C1 segment of cervical spinal cord (tissue), 14 donors: ENCODE data around the gene FSCN2.
A peak's percentile ranks its signal among the peaks of the same experiment; 100 is the strongest.

Experiments
- DNase-seq, 14 donors: peaks; one replicate each; lab custom pipeline; 2025; lab: John Stamatoyannopoulos, UW

Gene FSCN2

DNA sequence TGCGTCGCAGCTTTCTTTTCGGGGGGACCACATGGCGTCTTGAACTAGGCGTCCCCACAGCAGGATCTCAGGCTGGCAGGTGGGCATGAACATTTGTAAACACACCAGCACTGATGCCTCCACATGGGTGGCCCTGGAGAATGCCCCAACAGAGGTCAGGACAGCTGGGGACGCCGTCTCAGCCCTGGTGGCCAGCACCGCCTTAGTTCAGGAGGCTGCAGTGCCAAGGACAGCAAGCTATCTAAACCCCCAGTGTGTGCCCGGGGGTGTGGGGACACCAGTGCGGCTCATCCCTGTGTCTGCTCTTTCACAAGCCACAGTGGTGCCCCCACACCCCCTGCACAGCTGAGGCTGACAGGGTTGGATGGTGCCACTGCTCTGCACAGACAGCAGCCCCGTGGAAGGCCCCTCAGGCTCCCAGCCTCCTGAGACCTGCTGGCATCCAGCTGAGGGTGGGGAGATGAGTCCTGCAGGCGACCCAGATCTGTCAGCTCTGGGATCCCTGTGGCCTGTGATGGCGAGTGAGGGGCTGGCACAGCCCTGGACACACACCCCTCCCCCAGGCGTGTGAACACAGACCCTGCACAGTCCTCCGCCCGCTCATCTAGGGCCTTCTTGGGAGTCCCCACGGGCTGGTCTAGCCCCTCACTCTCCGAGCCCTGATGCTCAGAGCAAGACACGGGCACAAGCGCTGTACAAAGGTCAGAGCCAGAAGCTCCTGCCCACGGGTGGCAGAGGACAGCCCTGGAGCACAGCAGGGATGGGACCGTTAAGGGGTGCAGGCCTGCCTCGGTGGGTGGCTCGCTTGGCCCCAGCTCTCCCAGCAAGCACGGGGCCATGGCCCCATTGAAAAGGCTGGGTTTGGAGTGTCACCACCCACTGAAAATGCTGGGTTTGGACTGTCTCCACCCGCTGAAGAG, 10.7 kb downstream of the FSCN2 start:
- DNase-seq, result no peak

GRCh38 chr17:81539571-81539900, 11.4 kb downstream of the FSCN2 start:
- no peak for DNase-seq

DNA sequence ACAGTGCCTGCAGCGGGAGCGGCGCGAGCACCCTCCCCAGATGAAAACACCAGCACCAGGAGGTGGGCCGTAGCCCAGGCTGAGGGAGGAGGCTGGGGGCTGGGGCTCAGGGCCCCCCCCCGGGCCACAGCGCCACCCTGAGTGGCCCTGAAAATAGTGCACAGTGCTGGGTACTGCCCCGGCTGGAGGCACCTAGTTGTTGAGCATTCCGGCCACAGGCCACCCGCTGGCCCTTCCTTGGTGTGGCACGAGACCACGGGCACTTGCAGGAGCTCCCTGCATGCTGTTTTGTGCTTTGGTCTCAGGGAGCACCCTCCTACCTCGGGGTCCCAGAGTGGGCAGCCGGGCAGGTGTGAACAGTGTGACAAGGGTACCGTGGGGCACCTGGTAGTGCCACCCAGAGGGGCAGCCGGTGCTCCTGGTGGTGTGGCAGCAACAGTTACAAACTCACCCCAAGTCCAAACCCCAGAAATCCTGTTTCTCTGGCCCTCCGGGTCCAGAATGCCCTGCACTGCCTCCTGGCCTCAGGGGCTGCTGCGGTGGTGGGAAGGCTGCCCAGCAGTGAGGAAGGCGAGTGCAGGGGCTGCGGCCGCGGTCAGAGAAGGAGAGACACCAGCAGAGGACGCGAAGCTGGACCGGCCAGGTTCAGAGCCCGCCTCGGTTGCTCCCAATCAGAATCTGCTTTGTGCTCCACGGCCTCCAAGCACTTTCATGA, 11.9 kb downstream of the FSCN2 start:
- DNase-seq, result no peak

DNA sequence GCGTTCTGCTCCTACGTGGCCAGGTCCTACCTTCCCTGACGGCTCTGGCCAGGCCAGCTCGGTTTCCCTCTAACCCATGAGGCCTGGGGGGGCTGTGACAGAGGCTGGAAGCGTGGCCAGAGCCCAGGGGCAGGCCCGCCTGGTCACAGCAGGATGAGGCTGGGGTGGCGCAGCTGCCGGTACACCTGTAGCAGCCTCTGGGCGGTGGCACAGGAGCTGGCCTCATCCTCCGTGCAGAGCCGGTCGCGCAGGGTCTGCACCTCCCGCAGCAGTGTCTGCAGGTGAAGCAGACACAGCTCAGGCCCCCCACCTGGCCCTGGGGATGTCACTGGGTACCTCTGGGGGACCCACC, 12.5 kb downstream of the FSCN2 start:
- DNase-seq, result no peak

- DNase-seq, result no peak
Measured at GRCh38 chr17:81541123-81541522, 12.9 kb downstream of the FSCN2 start.

- no peak for DNase-seq
Measured at GRCh38 chr17:81542431-81543338, 14.5 kb downstream of the FSCN2 start.

- DNase-seq, result peak in 2 of 14 donors; percentile 12 to 37
Measured at GRCh38 chr17:81543339-81543675, 15.1 kb downstream of the FSCN2 start.

DNA sequence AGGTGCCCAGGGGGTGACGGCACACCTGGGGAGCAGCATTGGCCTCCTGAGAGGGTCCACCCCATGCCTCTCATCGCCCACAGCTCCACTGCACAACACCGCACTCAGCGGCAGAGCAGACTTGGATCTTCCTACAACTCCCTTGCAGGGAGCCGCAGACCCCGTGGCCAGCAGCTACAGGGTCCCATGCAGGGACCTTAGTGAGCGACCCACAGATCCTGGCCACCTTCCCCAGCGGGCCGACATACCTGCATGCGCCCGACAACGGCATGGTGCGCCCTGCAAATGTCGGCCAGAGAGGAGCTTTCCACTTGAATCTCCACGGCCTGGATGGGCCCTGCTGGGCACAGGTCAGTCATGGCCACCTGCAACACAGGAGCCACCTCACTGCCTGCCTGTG, 15.6 kb downstream of the FSCN2 start:
- no peak for DNase-seq

DNA sequence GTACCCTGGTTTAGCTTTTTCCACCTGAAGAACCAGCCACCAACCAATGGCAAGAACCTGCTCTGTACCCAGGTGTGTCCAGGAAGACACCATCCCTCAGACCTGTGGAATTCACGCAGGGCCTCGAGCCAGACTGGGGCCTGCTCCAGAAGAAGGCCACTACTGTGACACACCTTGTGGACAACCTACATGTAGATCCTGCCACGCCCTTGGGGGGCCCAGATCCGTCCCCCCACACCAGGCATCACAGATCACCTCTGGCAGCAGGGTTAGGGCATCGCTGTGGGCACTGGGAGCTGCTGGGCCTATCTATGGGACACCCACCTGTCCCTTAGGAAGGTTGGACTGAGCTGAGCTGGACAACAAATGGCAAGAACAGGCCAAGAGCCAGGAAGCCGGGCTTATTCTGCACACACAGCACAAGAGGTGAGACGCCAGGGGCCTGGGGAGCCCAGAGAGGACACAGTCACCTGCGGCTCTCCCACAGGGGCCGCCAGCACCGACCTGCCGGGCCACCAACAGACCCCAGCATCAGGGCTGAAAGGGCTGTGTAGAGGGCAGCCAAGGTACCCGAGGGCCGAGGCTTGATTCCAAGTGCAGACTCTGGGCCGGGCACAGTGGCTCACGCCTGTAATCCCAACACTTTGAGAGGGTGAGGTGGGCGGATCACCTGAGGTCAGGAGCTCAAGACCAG, 16.3 kb downstream of the FSCN2 start:
- DNase-seq, result no peak

GRCh38 chr17:81545160-81545949, 17.2 kb downstream of the FSCN2 start:
- no peak for DNase-seq

GRCh38 chr17:81546906-81547613, 18.9 kb downstream of the FSCN2 start:
- no peak for DNase-seq

DNA sequence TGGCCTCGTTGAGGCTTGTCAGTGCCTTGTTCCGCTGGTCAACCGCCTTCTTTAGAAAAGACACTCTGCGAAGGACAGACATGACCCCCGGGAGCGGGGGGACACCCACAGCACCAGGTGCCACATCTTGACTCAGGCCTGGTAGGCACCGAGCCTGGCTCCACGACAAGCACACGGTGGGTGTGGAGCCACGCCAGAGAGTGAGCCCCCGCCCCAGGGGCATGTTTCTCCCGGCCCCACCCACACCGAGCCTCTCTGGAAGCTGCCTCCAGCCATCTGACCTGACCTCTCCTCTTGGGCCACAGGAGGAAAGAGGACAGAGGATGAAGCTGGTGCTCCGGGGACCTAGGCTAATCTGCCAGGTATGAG, 19.4 kb downstream of the FSCN2 start:
- no peak for DNase-seq

DNA sequence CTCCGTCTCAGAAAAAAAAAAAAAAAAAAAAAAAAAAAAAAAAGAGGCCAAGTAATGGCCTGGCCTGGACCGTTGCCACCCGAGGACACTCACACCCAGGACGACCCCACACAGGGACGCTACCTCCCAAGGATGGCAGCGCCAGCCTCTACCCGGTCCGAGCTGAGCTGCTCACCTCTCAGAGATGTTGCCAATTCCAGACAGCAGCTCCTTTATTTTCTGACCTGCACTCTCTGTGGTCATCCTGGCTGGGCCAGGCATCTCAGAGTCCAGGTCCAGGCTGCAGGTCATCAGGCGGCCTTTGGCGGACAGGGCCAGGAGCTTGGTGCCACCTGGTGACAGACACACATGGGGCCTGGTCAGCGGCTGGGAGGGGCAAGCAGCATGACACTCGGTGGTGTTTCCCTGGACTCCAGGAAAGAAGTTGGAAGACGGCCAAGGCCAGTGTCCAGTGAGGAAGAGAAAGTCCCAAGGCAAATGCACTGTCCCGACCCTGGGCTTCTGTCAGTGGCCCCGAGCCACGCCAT, 20.9 kb downstream of the FSCN2 start:
- peak in 1 of 14 donors; percentile 40 for DNase-seq

GRCh38 chr17:81549826-81550225, 21.6 kb downstream of the FSCN2 start:
- DNase-seq, result no peak

DNA sequence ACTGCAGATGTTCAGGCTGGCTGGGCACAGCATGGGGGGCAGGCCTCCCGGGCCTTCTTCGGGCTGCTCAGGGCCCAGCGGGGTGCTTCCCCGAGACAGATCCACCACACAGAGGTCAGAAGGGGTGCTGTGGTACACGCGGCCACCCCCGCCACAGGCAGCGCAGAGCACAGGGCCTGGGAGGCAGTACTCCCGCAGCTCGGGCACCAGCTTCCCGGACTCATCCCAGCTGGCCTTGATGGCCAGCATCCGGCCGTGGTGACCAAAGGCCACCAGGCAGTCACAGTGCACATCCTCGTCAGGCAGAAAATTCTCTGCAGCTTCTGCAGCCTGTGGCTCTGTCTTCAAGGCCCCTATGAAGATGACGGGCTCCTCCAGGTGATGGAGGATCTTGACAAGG, 22.1 kb downstream of the FSCN2 start:
- DNase-seq, result no peak

DNA sequence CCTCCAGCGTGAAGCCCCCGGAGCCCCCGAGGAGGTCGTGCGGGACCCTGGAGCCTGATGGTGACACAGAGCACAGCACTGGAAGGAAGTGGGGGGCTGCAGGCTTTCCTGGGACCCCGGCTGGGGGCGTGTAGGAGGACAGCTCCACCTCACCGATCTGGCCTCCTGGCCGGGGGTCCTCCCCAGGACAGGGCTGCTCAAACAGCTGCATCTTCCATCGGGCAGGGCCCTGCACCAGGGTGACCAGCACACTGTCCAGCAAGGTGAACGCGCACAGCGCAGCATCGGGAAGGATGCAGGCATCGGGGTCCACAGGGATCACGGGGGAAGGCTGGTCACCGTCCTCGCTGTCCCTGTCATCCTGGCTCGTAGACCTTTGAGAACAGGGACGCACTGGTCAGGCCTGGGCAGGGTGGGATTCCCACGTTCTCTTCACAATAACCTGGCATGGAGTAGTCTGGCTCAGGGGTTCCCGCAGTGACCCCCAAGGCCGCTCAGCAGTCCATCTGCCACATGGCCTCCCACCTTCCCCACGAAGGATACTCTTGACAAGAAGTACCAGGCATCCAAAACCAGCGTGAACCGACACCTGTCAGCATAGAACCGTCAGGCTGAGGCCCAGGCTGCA, 22.8 kb downstream of the FSCN2 start:
- DNase-seq, result no peak

DNA sequence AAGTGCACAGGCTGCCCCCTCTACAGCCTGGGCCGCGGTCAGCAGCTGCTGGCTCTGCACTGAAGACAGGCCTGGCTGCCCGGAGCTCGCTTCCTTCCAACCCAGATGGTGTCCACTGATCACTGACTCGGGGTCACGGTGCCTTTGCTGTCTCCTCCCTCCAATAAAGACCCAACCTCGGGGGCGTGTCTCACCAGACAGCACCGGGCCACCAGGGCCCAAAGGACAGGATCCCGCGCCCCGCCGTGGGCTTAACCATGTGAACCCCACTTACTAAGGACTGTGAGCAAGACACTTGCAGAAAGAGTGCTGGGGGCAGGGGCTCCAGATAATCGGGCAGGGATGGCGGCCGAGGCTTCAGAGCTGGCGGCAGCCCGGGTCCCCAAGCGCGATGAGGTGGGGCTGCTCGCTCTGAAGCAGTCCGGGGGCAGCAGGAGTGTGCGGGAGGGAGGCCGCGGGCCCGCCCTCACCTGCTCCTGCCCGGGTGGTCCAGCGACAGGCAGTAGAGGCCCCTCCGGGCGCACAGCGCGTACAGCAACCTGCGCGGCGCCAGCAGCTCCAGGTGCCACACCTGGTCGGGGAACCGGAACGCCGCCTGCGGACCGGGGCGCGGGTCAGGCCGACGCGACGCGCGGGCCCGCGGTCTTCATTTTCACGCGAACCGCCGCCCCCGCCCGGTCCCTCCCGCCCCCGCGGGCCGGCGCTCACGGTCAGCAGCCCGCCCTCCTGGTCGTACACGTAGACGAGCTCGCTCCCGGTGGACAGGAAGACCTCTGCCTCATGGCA, 23.5 kb downstream of the FSCN2 start:
- peak in 1 of 14 donors; percentile 71 for DNase-seq

DNA sequence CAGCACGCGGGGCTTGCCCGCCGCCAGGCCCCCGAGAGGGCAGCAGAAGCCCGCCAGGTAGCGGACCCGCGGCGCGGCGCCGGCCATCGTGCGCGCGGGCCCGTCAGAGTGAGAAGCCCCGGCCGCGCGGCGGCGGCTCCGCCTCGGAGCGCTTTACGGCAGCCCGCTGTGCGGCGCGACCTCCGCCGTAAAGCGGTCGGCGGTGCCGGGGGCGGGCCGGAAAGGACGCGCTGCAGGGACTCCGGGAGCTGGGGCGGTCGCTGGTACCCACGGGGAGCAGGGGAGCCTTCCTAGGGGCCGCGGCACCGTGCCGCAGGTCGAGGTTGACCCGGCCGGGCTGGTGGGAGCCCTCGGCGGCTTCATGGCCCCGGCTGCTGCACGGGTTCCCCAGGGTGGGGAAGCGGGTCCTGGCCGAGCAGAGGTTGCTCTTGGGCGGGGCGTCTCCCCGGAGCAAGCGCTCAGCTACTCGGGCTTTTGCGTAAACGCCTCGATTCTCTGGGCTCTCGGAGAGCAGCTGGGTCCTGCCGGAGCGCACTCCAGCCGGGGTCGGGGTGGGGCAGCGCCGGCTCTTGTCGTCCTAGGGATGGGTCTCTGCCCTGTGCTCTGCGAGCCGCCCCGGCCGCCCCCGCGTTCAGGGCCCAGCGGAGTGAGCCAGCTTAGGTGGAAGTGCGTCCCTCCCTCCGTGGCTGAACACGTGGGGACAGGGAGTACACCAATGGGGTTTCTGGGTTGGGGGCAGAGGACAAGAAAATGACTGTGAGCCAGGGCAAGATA, 24.3 kb downstream of the FSCN2 start, which contains the start of gene FAAP100:
Gene FAAP100, minus strand, starts transcription at position 110 of the 774 bp plus-strand sequence. Its CDS starts 23 bp downstream, at position 87.
- DNase-seq, result peak in 13 of 14 donors; percentile 50 to 88 (median 75)
